ENCODE results near the gene BCL7B. TPM values are rescaled to one million over a fixed set of nuclear protein-coding genes. Genes with fewer than 3 reads are reported as not detected.
A peak's percentile ranks its signal among the peaks of the same experiment; 100 is the strongest.

Gene BCL7B
- total and polyA plus RNA-seq, 2 of the 13 experiments (the other 11 are each of a cell fraction or from before 2014, with no cell fraction given), result 24.3 to 38.2 TPM

DNA sequence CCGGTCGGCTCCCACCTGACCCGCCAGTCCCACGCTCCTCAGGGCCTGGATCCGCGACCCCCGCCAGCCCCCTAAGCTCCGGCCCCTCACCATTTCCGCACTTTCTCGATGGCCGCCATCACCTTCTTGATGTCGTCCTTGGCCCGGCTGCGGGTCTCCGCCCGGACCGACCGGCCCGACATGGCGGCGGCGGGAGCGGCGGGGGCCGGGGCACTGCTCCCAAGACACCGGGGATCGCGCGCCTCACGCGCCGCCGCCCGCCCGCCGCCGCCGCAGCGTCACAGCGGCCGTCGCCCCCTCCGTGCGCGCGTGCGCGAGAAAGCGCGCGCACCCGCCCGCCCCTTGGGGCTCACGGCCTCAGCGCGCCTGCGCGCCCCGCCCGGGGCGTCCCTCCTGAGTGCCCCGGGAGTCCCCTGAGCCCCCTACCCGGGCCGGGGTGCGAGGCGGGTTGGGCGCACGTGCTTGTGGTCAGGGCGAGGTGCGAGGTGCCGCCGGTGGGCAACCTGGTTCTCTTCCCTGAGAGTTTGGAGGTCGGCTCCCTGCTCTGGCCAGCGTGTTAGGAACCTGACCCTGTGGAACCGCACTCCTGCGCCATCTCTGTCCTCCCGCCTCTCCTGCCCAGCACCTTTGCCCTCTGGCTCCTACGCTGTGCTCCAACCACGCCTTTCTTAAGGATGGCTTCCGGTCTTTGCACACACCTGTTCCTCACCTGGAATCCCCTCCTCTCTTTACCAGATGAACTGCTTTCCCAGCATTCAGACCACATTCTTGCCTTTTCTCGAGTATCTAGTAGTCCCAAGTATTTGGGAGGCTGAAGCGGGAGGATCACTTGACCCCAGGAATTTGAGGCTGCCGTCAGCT is at the start of gene BCL7B (continued):
- TF ChIP-seq JDP2 (CRISPR knock-in tag; IDR thresholded peaks at IDR 0.05; ENCODE audit: borderline replicate concordance) (peak; percentile 47; the same call in 1 of the 2 replicates), ATF7-NPFF (CRISPR knock-in tag; IDR thresholded peaks at IDR 0.05; ENCODE audit: low read depth) (peak; percentile 96), ATRX (CRISPR knock-in tag; IDR thresholded peaks at IDR 0.05; ENCODE audit: borderline replicate concordance) (no peak), HHEX (CRISPR knock-in tag; IDR thresholded peaks at IDR 0.05) (no peak), FIP1L1 (IDR thresholded peaks at IDR 0.05; ENCODE audit: borderline replicate concordance, insufficient read depth, low read depth, low read length) (no peak), SP4 (CRISPR knock-in tag; IDR thresholded peaks at IDR 0.05) (no peak), ZNF484 (CRISPR knock-in tag; IDR thresholded peaks at IDR 0.05; ENCODE audit: borderline replicate concordance, low read depth) (peak; percentile 95), NFE2L1 (CRISPR knock-in tag; IDR thresholded peaks at IDR 0.05; ENCODE audit: borderline replicate concordance) (peak; percentile 81; the same call in 1 of the 2 replicates), CBX1 (IDR thresholded peaks at IDR 0.05; ENCODE audit: low read depth) (no peak), ZBTB21 (CRISPR knock-in tag; IDR thresholded peaks at IDR 0.05) (no peak), SALL2 (CRISPR knock-in tag; IDR thresholded peaks at IDR 0.05) (peak; percentile 95), ZNF792 (CRISPR knock-in tag; IDR thresholded peaks at IDR 0.05) (0 out of 2 replicates have a peak, but pooled peaks have one; percentile 36), ZNF432 (CRISPR knock-in tag; IDR thresholded peaks at IDR 0.05; ENCODE audit: borderline replicate concordance) (no peak), ZNF441 (CRISPR knock-in tag; IDR thresholded peaks at IDR 0.05; ENCODE audit: borderline replicate concordance) (peak; percentile 89), EP300 (IDR thresholded peaks at IDR 0.05; ENCODE audit: low read depth in 2 of 2, low read length in 2 of 2) (no peak), EP300 (CRISPR knock-in tag; IDR thresholded peaks at IDR 0.05; ENCODE audit: borderline replicate concordance) (0 out of 2 replicates have a peak, but pooled peaks have one; percentile 33), SIN3A (IDR thresholded peaks at IDR 0.05; ENCODE audit: borderline replicate concordance, low read depth, low read length) (no peak), CBFB (CRISPR knock-in tag; IDR thresholded peaks at IDR 0.05) (peak; percentile 79), ZNF556 (CRISPR knock-in tag; IDR thresholded peaks at IDR 0.05; ENCODE audit: borderline replicate concordance) (no peak; the same call in 1 of the 2 replicates), JARID2 (CRISPR knock-in tag; IDR thresholded peaks at IDR 0.05; ENCODE audit: insufficient replicate concordance) (no peak), PCBP2 (optimal IDR thresholded peaks at IDR 0.05; ENCODE audit: low read depth, low read length, poor library complexity, severe bottlenecking) (no peak)
- TF ChIP-seq, protein P1, sequence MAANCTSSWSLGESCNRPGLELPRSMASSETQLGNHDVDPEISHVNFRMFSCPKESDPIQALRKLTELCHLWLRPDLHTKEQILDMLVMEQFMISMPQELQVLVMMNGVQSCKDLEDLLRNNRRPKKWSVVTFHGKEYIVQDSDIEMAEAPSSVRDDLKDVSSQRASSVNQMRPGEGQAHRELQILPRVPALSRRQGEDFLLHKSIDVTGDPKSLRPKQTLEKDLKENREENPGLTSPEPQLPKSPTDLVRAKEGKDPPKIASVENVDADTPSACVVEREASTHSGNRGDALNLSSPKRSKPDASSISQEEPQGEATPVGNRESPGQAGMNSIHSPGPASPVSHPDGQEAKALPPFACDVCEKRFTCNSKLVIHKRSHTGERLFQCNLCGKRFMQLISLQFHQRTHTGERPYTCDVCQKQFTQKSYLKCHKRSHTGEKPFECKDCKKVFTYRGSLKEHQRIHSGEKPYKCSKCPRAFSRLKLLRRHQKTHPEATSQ (CRISPR knock-in tag; IDR thresholded peaks at IDR 0.05; ENCODE audit: borderline replicate concordance), result no peak; the same call in 1 of the 2 replicates
- TF ChIP-seq, protein P2, sequence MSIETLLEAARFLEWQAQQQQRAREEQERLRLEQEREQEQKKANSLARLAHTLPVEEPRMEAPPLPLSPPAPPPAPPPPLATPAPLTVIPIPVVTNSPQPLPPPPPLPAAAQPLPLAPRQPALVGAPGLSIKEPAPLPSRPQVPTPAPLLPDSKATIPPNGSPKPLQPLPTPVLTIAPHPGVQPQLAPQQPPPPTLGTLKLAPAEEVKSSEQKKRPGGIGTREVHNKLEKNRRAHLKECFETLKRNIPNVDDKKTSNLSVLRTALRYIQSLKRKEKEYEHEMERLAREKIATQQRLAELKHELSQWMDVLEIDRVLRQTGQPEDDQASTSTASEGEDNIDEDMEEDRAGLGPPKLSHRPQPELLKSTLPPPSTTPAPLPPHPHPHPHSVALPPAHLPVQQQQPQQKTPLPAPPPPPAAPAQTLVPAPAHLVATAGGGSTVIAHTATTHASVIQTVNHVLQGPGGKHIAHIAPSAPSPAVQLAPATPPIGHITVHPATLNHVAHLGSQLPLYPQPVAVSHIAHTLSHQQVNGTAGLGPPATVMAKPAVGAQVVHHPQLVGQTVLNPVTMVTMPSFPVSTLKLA (IDR thresholded peaks at IDR 0.05), result no peak
- TF ChIP-seq, protein P3, sequence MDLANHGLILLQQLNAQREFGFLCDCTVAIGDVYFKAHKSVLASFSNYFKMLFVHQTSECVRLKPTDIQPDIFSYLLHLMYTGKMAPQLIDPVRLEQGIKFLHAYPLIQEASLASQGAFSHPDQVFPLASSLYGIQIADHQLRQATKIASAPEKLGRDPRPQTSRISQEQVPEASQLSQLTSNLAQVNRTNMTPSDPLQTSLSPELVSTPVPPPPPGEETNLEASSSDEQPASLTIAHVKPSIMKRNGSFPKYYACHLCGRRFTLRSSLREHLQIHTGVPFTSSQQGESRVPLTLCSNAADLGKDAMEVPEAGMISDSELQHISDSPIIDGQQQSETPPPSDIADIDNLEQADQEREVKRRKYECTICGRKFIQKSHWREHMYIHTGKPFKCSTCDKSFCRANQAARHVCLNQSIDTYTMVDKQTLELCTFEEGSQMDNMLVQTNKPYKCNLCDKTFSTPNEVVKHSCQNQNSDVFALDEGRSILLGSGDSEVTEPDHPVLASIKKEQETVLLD (CRISPR knock-in tag; IDR thresholded peaks at IDR 0.05; ENCODE audit: low read depth), result peak; percentile 84; the same call in 1 of the 2 replicates
- TF ChIP-seq, protein P4, sequence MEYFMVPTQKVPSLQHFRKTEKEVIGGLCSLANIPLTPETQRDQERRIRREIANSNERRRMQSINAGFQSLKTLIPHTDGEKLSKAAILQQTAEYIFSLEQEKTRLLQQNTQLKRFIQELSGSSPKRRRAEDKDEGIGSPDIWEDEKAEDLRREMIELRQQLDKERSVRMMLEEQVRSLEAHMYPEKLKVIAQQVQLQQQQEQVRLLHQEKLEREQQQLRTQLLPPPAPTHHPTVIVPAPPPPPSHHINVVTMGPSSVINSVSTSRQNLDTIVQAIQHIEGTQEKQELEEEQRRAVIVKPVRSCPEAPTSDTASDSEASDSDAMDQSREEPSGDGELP (IDR thresholded peaks at IDR 0.05; ENCODE audit: borderline replicate concordance, low read depth), result peak; percentile 5; the same call in 1 of the 2 replicates
